Measurements from ENCODE around the gene PRKAB2.

The PRKAB2 gene, protein sequence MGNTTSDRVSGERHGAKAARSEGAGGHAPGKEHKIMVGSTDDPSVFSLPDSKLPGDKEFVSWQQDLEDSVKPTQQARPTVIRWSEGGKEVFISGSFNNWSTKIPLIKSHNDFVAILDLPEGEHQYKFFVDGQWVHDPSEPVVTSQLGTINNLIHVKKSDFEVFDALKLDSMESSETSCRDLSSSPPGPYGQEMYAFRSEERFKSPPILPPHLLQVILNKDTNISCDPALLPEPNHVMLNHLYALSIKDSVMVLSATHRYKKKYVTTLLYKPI

DNA sequence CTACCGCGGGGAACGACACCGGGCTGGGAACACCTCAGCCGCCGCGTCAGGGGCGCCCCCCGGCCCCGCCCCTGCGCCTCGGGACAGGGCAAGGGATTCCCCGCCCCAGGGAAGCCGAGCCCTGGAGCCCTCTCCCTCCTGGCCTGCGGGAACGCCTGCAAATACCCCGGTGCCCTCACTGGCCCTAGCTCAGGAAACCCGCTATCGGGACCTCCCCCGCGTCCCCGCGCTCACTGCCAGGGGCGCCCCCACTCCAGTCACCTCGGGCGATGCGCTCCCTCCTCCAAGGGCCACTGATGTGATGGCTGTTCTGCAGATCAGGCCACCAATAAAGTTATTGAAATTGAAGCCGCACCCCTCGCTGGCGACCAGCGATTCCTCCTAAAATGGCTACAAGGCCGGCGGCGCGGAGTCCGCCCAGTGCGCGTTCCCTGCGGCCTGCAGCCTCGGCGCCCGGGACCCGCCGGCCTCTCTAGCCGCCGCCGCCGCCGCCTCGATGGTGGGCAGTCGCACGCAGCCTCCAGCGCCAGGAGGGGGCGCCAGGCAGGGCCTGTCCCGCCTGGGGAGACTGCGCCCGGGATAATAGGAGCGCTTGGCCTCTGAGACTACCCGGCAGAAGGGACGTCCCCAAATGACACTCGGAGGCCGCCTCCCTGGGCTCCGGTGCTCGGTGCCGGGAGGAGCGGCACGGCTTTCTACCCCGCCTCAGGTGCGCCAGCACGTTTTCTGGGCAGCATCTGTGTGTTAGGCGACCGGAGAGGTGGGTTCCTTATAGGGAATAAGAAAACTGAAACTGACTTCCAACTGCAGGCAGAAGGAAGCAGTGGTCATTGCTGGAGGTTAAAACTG, at the start of gene PRKAB2:
Gene PRKAB2 (minus strand): TSS at position 303 of the 849 bp plus-strand sequence. CDS start 326 bp downstream, outside the sequence.
- H3K27ac ChIP-seq (ENCODE audit: low read depth, low read length): peak within 1 kb of the TSS; percentile 78
- peak within 1 kb of the TSS; percentile 75 to 98 (median 95) for H3K9ac ChIP-seq (ENCODE audit: low read length in 5 of 5)
- peaks cover 0 to 31% (median 25%) of the 10 kb centered on the region in 5 donors for H3K4me1 ChIP-seq (ENCODE audit: control insufficient read depth in 5 of 5, insufficient read depth in 5 of 5, low read length in 5 of 5)
- H3K9me3 ChIP-seq (ENCODE audit: control insufficient read depth in 5 of 5, low read length in 5 of 5): no peaks in the 10 kb centered on the region
- peaks cover 0 to 5% (median 0%) of the 10 kb centered on the region in 5 donors for H3K36me3 ChIP-seq (ENCODE audit: control insufficient read depth in 5 of 5, insufficient read depth in 5 of 5, low read length in 5 of 5)
- peak within 1 kb of the TSS; percentile 95 to 99 (median 98) for H3K4me3 ChIP-seq (ENCODE audit: low read depth in 1 of 5, low read length in 5 of 5)
- H3K27me3 ChIP-seq (ENCODE audit: control insufficient read depth in 5 of 5, insufficient read depth in 4 of 5, low read length in 5 of 5): no peaks in the 10 kb centered on the region

GRCh38 chr1:147218606-147219005, 46.3 kb upstream of the PRKAB2 start:
- H3K36me3 ChIP-seq (ENCODE audit: control insufficient read depth in 5 of 5, insufficient read depth in 5 of 5, low read length in 5 of 5): peaks cover 0 to 5% (median 0%) of the 10 kb centered on the region in 5 donors
- no peak overlapping the region for H3K27ac ChIP-seq (ENCODE audit: low read depth, low read length)
- no peaks in the 10 kb centered on the region for H3K4me1 ChIP-seq (ENCODE audit: control insufficient read depth in 5 of 5, insufficient read depth in 5 of 5, low read length in 5 of 5)
- H3K9me3 ChIP-seq (ENCODE audit: control insufficient read depth in 5 of 5, low read length in 5 of 5): no peaks in the 10 kb centered on the region
- no peaks in the 10 kb centered on the region for H3K27me3 ChIP-seq (ENCODE audit: control insufficient read depth in 5 of 5, insufficient read depth in 4 of 5, low read length in 5 of 5)
- H3K4me3 ChIP-seq (ENCODE audit: low read depth in 1 of 5, low read length in 5 of 5): no peak overlapping the region
- H3K9ac ChIP-seq (ENCODE audit: low read length in 5 of 5): no peak overlapping the region

- H3K27me3 ChIP-seq (ENCODE audit: control insufficient read depth in 5 of 5, insufficient read depth in 4 of 5, low read length in 5 of 5): no peaks in the 10 kb centered on the region
- no peak overlapping the region for H3K9ac ChIP-seq (ENCODE audit: low read length in 5 of 5)
These were observed 44.9 kb upstream of the PRKAB2 start for GRCh38 chr1:147217141-147217540.

DNA sequence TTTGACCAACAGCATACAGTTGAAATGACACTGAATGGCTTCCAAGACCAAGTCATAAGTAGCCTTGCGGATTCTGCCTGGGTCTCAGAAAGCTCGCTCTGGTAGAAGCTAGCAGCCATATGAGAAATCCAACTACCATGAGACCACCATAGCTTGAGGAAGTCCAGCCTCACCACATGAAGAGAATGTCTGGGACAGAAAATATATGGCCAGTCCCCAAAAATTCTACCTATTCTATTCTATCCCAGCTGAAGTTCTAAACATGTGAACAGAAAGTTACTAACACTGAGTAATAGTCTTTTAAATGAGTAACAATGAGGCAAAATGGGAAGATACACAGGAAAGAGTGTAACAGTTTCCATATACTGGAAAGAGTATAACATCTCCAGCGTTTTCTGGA, 43.9 kb upstream of the PRKAB2 start:
- H3K4me1 ChIP-seq (ENCODE audit: control insufficient read depth in 5 of 5, insufficient read depth in 5 of 5, low read length in 5 of 5): no peaks in the 10 kb centered on the region
- no peaks in the 10 kb centered on the region for H3K27me3 ChIP-seq (ENCODE audit: control insufficient read depth in 5 of 5, insufficient read depth in 4 of 5, low read length in 5 of 5)
- no peak overlapping the region for H3K27ac ChIP-seq (ENCODE audit: low read depth, low read length)
- H3K9ac ChIP-seq (ENCODE audit: low read length in 5 of 5): no peak overlapping the region
- H3K4me3 ChIP-seq (ENCODE audit: low read depth in 1 of 5, low read length in 5 of 5): no peak overlapping the region
- no peaks in the 10 kb centered on the region for H3K9me3 ChIP-seq (ENCODE audit: control insufficient read depth in 5 of 5, low read length in 5 of 5)
- peaks cover 2 to 17% (median 2%) of the 10 kb centered on the region in 5 donors for H3K36me3 ChIP-seq (ENCODE audit: control insufficient read depth in 5 of 5, insufficient read depth in 5 of 5, low read length in 5 of 5)

More at GRCh38 chr1:147217141-147217540, 44.9 kb upstream of the PRKAB2 start:
- Histone ChIP-seq H3K27ac (ENCODE audit: low read depth, low read length) (no peak overlapping the region), H3K9me3 (ENCODE audit: control insufficient read depth in 5 of 5, low read length in 5 of 5) (no peaks in the 10 kb centered on the region), H3K36me3 (ENCODE audit: control insufficient read depth in 5 of 5, insufficient read depth in 5 of 5, low read length in 5 of 5) (peaks cover 0 to 10% (median 3%) of the 10 kb centered on the region in 5 donors), H3K4me1 (ENCODE audit: control insufficient read depth in 5 of 5, insufficient read depth in 5 of 5, low read length in 5 of 5) (no peaks in the 10 kb centered on the region), H3K4me3 (ENCODE audit: low read depth in 1 of 5, low read length in 5 of 5) (no peak overlapping the region)

GRCh38 chr1:147215540-147215916, 43.3 kb upstream of the PRKAB2 start:
- H3K36me3 ChIP-seq (ENCODE audit: control insufficient read depth in 5 of 5, insufficient read depth in 5 of 5, low read length in 5 of 5): peaks cover 2 to 17% (median 2%) of the 10 kb centered on the region in 5 donors
- no peak overlapping the region for H3K27ac ChIP-seq (ENCODE audit: low read depth, low read length)
- H3K27me3 ChIP-seq (ENCODE audit: control insufficient read depth in 5 of 5, insufficient read depth in 4 of 5, low read length in 5 of 5): no peaks in the 10 kb centered on the region
- H3K4me3 ChIP-seq (ENCODE audit: low read depth in 1 of 5, low read length in 5 of 5): no peak overlapping the region
- no peaks in the 10 kb centered on the region for H3K4me1 ChIP-seq (ENCODE audit: control insufficient read depth in 5 of 5, insufficient read depth in 5 of 5, low read length in 5 of 5)
- no peaks in the 10 kb centered on the region for H3K9me3 ChIP-seq (ENCODE audit: control insufficient read depth in 5 of 5, low read length in 5 of 5)
- H3K9ac ChIP-seq (ENCODE audit: low read length in 5 of 5): no peak overlapping the region

DNA sequence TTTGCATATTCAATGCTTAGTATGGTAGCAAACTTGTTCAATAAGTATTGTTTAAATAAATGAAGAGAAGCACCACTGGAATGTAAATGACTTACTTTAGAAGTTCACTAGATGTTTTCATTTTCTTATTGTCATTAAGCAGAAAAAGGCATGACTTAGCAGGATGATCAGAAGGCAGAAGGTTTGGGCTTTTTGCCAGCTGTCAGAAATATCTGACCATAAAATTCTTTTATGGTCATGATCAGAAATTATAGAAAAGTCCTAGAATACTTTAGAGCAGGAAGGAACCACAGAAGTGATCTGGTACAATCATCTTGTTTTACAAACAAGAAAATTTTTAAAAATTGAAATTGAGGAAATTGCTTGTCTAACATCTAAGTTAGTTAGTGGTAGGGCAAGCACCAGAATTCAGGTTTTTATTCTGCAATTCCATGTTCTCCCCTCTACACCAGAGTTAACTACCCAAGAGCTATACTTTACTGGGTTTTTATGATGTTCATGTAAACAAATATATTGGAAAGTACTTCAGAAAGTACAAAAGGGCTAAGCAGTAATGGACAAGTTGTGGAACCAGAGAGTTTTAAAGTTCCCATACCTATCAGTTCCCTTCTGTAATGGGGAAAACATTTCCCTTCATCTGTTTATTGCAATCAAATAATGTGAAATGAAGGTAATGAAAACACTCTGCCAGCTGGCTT, 42.7 kb upstream of the PRKAB2 start:
- Histone ChIP-seq H3K27ac (ENCODE audit: low read depth, low read length) (no peak overlapping the region), H3K27me3 (ENCODE audit: control insufficient read depth in 5 of 5, insufficient read depth in 4 of 5, low read length in 5 of 5) (no peaks in the 10 kb centered on the region), H3K9me3 (ENCODE audit: control insufficient read depth in 5 of 5, low read length in 5 of 5) (no peaks in the 10 kb centered on the region), H3K36me3 (ENCODE audit: control insufficient read depth in 5 of 5, insufficient read depth in 5 of 5, low read length in 5 of 5) (peaks cover 0 to 17% (median 2%) of the 10 kb centered on the region in 5 donors), H3K4me3 (ENCODE audit: low read depth in 1 of 5, low read length in 5 of 5) (no peak overlapping the region), H3K4me1 (ENCODE audit: control insufficient read depth in 5 of 5, insufficient read depth in 5 of 5, low read length in 5 of 5) (no peaks in the 10 kb centered on the region), H3K9ac (ENCODE audit: low read length in 5 of 5) (no peak overlapping the region)

GRCh38 chr1:147214325-147214724, 42.1 kb upstream of the PRKAB2 start:
- H3K9ac ChIP-seq (ENCODE audit: low read length in 5 of 5): no peak overlapping the region
- no peak overlapping the region for H3K4me3 ChIP-seq (ENCODE audit: low read depth in 1 of 5, low read length in 5 of 5)
- H3K27ac ChIP-seq (ENCODE audit: low read depth, low read length): no peak overlapping the region

GRCh38 chr1:147213271-147213670, 41.0 kb upstream of the PRKAB2 start:
- H3K27ac ChIP-seq (ENCODE audit: low read depth, low read length): no peak overlapping the region
- H3K27me3 ChIP-seq (ENCODE audit: control insufficient read depth in 5 of 5, insufficient read depth in 4 of 5, low read length in 5 of 5): no peaks in the 10 kb centered on the region
- no peaks in the 10 kb centered on the region for H3K9me3 ChIP-seq (ENCODE audit: control insufficient read depth in 5 of 5, low read length in 5 of 5)
- H3K4me3 ChIP-seq (ENCODE audit: low read depth in 1 of 5, low read length in 5 of 5): no peak overlapping the region
- H3K9ac ChIP-seq (ENCODE audit: low read length in 5 of 5): no peak overlapping the region
- H3K36me3 ChIP-seq (ENCODE audit: control insufficient read depth in 5 of 5, insufficient read depth in 5 of 5, low read length in 5 of 5): peaks cover 0 to 17% (median 2%) of the 10 kb centered on the region in 5 donors
- no peaks in the 10 kb centered on the region for H3K4me1 ChIP-seq (ENCODE audit: control insufficient read depth in 5 of 5, insufficient read depth in 5 of 5, low read length in 5 of 5)

More at GRCh38 chr1:147214325-147214724, 42.1 kb upstream of the PRKAB2 start:
- Histone ChIP-seq H3K4me1 (ENCODE audit: control insufficient read depth in 5 of 5, insufficient read depth in 5 of 5, low read length in 5 of 5) (no peaks in the 10 kb centered on the region), H3K9me3 (ENCODE audit: control insufficient read depth in 5 of 5, low read length in 5 of 5) (no peaks in the 10 kb centered on the region), H3K27me3 (ENCODE audit: control insufficient read depth in 5 of 5, insufficient read depth in 4 of 5, low read length in 5 of 5) (no peaks in the 10 kb centered on the region), H3K36me3 (ENCODE audit: control insufficient read depth in 5 of 5, insufficient read depth in 5 of 5, low read length in 5 of 5) (peaks cover 0 to 17% (median 2%) of the 10 kb centered on the region in 5 donors)

GRCh38 chr1:147211577-147211976, 39.3 kb upstream of the PRKAB2 start:
- no peak overlapping the region for H3K27ac ChIP-seq (ENCODE audit: low read depth, low read length)

More at GRCh38 chr1:147211577-147211976, 39.3 kb upstream of the PRKAB2 start:
- Histone ChIP-seq H3K4me1 (ENCODE audit: control insufficient read depth in 5 of 5, insufficient read depth in 5 of 5, low read length in 5 of 5) (no peaks in the 10 kb centered on the region), H3K36me3 (ENCODE audit: control insufficient read depth in 5 of 5, insufficient read depth in 5 of 5, low read length in 5 of 5) (peaks cover 0 to 19% (median 2%) of the 10 kb centered on the region in 5 donors), H3K27me3 (ENCODE audit: control insufficient read depth in 5 of 5, insufficient read depth in 4 of 5, low read length in 5 of 5) (no peaks in the 10 kb centered on the region), H3K9me3 (ENCODE audit: control insufficient read depth in 5 of 5, low read length in 5 of 5) (no peaks in the 10 kb centered on the region), H3K9ac (ENCODE audit: low read length in 5 of 5) (no peak overlapping the region), H3K4me3 (ENCODE audit: low read depth in 1 of 5, low read length in 5 of 5) (no peak overlapping the region)

Data from subcutaneous abdominal adipose tissue (tissue), 5 donors.